Parathyroid adenoma (tissue), 2 donors: Measurements from ENCODE around the gene EGF.
"Not testable (repeated sequence)": the region's sequence is repeated elsewhere in the genome, so short reads cannot be mapped to it uniquely, and the experiment has no call there.

Experiments
- H2AFZ ChIP-seq: fragments of 300-600 bp; sonication (generic); one replicate; pipeline ENCODE4 v1.7.0; 2017; ENCODE audit warnings: antibody characterized with exemption, mild to moderate bottlenecking
- H3K27ac ChIP-seq: fragments of 300-600 bp; sonication (generic); one replicate; pipeline ENCODE4 v1.7.0; 2017
- H3K27me3 ChIP-seq: fragments of 300-600 bp; sonication (generic); one replicate; pipeline ENCODE4 v1.7.0; 2017; ENCODE audit warnings: low read length; ENCODE audit not compliant: control insufficient read depth, insufficient read depth
- H3K36me3 ChIP-seq: fragments of 300-600 bp; sonication (generic); one replicate; pipeline ENCODE4 v1.7.0; 2017; ENCODE audit warnings: low read length; ENCODE audit not compliant: control insufficient read depth, insufficient read depth
- H3K4me1 ChIP-seq: fragments of 300-600 bp; sonication (generic); one replicate; pipeline ENCODE4 v1.7.0; 2017; ENCODE audit warnings: control low read depth
- H3K4me2 ChIP-seq: fragments of 300-600 bp; sonication (generic); one replicate; pipeline ENCODE4 v1.7.0; 2017; ENCODE audit warnings: low read length
- H3K4me3 ChIP-seq: fragments of 300-600 bp; sonication (generic); one replicate; pipeline ENCODE4 v1.7.0; 2017; ENCODE audit warnings: low read depth, low read length
- H3K79me2 ChIP-seq: fragments of 300-600 bp; sonication (generic); one replicate; pipeline ENCODE4 v1.7.0; 2017; ENCODE audit warnings: control low read depth
- H3K9ac ChIP-seq: fragments of 300-600 bp; sonication (generic); one replicate; pipeline ENCODE4 v1.7.0; 2017; ENCODE audit warnings: mild to moderate bottlenecking
- H3K9me3 ChIP-seq: fragments of 300-600 bp; sonication (generic); one replicate; pipeline ENCODE4 v1.7.0; 2017; ENCODE audit warnings: low read length; ENCODE audit not compliant: control insufficient read depth
- TF ChIP-seq, protein P1 (sequence below): fragments of 300-600 bp; sonication (generic); IDR thresholded peaks from one replicate; pipeline ENCODE4 v1.7.0; 2017; ENCODE audit warnings: antibody characterized with exemption, mild to moderate bottlenecking
- donor health status: primary hyperparathyroidism.

EGF gene

DNA sequence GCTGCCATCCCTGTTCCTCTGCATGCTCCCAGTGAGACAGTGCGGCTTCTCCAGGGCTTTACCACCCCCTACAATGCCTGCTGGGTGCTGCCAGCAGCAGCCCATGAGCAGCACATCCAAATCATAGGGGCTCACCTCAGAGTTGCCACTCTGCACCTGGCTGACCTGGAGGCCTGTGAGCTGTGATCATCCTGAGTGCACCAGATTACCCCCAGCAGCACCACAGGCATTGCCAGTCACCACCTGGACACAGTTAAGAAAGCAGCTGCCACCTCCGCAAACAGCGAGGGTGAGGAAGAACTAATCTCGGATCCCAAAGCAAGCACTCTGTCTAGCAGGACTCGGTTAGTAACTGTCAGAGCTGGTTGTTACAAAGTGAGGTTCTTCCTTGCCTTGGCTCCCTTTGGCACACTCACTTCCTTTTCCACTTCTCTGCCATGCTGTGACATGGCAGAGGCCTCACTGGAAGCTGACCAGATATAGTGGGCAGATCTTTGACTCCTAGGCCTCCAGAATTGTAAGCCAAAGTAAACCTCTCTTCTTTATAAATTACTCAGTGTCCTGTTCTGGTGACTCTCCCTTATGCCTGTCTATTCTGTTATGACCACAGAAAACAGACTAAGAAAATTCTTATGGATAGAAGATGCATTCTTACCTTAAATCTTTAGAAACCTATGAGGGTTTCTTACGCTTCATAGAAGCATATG, 39.6 kb upstream of the EGF start:
- Histone ChIP-seq H2AFZ (no peak overlapping the region), H3K27me3 (no peaks in the 10 kb centered on the region), H3K4me1 (no peaks in the 10 kb centered on the region), H3K9ac (no peak overlapping the region), H3K79me2 (no peaks in the 10 kb centered on the region), H3K4me2 (no peak overlapping the region), H3K27ac (no peak overlapping the region), H3K36me3 (no peaks in the 10 kb centered on the region), H3K9me3 (no peaks in the 10 kb centered on the region), H3K4me3 (no peak overlapping the region)
- TF ChIP-seq, protein P1, sequence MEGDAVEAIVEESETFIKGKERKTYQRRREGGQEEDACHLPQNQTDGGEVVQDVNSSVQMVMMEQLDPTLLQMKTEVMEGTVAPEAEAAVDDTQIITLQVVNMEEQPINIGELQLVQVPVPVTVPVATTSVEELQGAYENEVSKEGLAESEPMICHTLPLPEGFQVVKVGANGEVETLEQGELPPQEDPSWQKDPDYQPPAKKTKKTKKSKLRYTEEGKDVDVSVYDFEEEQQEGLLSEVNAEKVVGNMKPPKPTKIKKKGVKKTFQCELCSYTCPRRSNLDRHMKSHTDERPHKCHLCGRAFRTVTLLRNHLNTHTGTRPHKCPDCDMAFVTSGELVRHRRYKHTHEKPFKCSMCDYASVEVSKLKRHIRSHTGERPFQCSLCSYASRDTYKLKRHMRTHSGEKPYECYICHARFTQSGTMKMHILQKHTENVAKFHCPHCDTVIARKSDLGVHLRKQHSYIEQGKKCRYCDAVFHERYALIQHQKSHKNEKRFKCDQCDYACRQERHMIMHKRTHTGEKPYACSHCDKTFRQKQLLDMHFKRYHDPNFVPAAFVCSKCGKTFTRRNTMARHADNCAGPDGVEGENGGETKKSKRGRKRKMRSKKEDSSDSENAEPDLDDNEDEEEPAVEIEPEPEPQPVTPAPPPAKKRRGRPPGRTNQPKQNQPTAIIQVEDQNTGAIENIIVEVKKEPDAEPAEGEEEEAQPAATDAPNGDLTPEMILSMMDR: no peak

DNA sequence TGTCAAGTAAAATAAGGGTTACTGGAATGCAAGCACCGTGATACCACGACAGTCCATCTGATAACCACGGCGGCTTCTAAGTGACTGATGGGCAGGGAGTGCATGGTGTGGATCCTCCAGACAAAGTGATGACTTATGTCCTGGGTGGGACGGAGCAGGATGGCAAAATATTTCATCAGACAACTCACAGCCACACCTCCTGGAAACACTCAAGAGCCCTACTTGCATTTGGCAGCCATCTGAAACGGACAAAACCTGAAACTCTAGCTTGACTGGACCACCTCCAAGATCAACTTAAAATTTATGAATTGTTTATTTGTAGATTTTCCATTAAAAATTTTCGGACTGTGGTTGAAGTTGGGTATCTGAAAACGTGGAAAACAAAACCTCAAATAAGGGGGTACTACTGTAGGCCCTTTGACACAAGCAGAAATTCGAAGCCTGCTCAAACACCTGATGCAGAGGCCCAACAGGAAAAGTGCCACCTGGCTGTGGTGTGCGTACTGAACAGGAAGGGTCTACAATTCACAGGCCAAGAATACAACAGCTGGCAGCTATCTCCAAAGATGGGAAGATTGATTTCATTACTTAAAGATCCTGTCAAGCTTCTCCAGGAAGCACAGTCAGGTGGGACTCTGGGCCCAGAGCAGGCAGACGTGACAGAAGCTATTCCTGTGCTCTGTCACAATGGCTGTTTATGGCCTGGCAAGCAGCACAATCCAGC, 38.7 kb upstream of the EGF start:
- Histone ChIP-seq H3K79me2 (no peaks in the 10 kb centered on the region), H3K4me1 (no peaks in the 10 kb centered on the region), H3K4me2 (no peak overlapping the region), H3K36me3 (no peaks in the 10 kb centered on the region), H3K27me3 (no peaks in the 10 kb centered on the region), H3K27ac (no peak overlapping the region), H3K9me3 (no peaks in the 10 kb centered on the region), H3K9ac (no peak overlapping the region), H3K4me3 (no peak overlapping the region), H2AFZ (no peak overlapping the region)
- TF ChIP-seq, protein P1: no peak

DNA sequence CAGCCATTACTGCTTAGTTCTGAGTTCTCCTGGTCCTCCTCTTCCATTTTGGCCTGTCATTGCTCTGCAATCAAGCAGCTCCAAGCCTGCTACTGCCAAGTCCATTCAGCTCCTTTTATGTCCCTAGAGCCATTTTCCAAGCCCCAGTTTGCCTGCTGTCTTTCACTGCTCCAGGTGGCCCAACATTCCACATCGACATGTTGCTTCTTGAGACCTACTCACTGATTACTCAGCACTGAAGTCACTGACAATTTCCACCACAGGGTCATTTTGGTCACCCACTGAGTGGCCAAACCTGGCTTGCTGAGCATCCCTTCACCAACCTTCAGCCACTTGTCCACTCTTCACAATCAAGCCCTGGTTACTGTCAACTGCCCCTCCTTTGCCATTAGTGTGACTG, 37.6 kb upstream of the EGF start:
- no peaks in the 10 kb centered on the region for H3K4me1 ChIP-seq
- no peaks in the 10 kb centered on the region for H3K9me3 ChIP-seq
- no peaks in the 10 kb centered on the region for H3K79me2 ChIP-seq
- H3K27me3 ChIP-seq: no peaks in the 10 kb centered on the region
- no peak overlapping the region for H3K9ac ChIP-seq
- no peak overlapping the region for H3K4me3 ChIP-seq
- no peak overlapping the region for H3K27ac ChIP-seq
- TF ChIP-seq, protein P1: no peak
- H3K36me3 ChIP-seq: no peaks in the 10 kb centered on the region
- no peak overlapping the region for H2AFZ ChIP-seq
- no peak overlapping the region for H3K4me2 ChIP-seq

DNA sequence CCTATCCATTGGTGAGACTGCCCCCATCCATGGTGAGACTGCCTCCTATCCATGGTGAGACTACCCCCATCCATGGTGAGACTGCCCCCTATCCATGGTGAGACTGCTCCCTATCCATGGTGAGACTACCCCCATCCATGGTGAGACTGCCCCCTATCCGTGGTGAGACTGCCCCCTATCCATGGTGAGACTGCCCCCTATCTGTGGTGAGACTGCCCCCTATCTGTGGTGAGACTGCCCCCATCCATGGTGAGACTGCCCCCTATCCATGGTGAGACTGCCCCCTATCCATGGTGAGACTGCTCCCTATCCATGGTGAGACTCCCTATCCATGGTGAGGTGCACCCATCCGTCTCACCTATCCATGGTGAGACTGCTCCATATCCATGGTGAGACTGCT, 37.1 kb upstream of the EGF start:
- H3K79me2 ChIP-seq, H3K9ac ChIP-seq, H2AFZ ChIP-seq, H3K36me3 ChIP-seq, H3K9me3 ChIP-seq, H3K27me3 ChIP-seq, H3K4me3 ChIP-seq, H3K27ac ChIP-seq, H3K4me1 ChIP-seq, H3K4me2 ChIP-seq: not testable (repeated sequence)

DNA sequence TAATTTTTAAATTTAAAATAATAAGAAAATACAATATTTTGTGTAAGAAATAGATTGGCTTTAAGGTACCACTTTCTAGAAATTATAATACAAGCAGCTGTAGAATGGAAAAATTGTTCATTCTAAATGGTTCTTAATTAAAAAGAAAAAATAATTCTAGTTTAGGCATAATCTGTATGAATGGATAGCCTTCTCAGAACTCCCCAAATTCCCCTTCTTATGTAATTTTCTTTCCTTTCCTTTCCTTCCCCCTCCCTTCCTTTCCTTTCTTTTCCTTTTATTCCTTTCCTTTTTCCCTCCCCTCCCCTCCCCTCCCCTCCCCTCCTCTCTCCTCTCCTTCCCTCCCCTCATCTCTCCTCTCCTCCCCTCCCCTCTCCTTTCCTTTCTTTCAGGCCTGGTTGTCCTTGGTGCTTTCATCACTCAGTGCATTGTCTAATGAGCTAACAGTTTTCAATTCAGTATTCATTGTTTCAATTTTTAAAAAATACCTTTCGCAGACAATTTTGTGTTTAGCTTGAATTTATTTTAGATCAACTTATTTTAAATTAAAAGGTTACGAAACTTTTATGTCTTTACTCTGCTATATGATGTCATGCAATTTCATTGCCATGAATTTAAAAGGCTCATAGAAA, 35.9 kb upstream of the EGF start:
- Histone ChIP-seq H3K27ac (no peak overlapping the region), H3K4me3 (no peak overlapping the region), H3K9ac (no peak overlapping the region), H3K27me3 (no peaks in the 10 kb centered on the region), H2AFZ (no peak overlapping the region), H3K4me2 (no peak overlapping the region), H3K4me1 (no peaks in the 10 kb centered on the region), H3K9me3 (no peaks in the 10 kb centered on the region), H3K36me3 (no peaks in the 10 kb centered on the region), H3K79me2 (no peaks in the 10 kb centered on the region)
- TF ChIP-seq, protein P1: no peak
